Measurements from ENCODE around the gene DOCK1. TPM values are rescaled to one million over a fixed set of nuclear protein-coding genes. Genes with fewer than 3 reads are reported as not detected.

DOCK1 gene
- total RNA-seq, 1 experiment from 2014 or later = not detected

DNA sequence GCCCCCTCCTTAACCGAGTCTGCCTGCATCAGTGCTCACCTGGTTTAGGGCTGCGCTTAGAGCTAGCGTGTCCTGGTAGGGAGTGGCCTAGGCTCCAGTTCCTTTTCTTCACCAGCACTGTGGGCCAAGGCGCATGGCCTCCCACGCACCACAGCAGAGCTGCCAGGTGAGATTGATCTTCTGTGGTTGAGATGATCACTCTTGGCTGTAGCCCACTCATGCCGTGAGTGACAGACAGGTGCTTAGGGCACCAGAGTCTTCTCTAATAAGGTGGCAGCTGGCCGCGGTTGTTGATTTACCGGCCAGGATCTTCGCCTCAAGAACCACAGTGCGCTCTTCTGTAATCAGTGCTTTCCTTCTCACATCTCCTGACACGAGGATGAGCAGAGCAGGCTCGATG lies 448.3 kb downstream of the DOCK1 start:
- Histone ChIP-seq H3K9me2 (replicated peaks; ENCODE audit: insufficient read depth, low read length) (no peaks in the 10 kb centered on the region), H3K27me3 (ENCODE audit: low read length) (no peaks in the 10 kb centered on the region), H3K27ac (ENCODE audit: low read length) (no peak overlapping the region), H3K4me2 (ENCODE audit: low read depth, low read length, poor library complexity, severe bottlenecking) (no peak overlapping the region), H3K4me1 (ENCODE audit: low read length) (no peaks in the 10 kb centered on the region), H4K20me1 (ENCODE audit: insufficient read depth, low read depth, low read length) (no peaks in the 10 kb centered on the region), H3K4me3 (ENCODE audit: low read length) (no peak overlapping the region), H3K9me3 (ENCODE audit: low read length) (no peaks in the 10 kb centered on the region), H2AFZ (ENCODE audit: low read length) (no peak overlapping the region), H3K9ac (ENCODE audit: low read length) (no peak overlapping the region), H3K36me3 (ENCODE audit: insufficient read depth, low read length) (no peaks in the 10 kb centered on the region), H3K79me2 (ENCODE audit: low read length) (no peaks in the 10 kb centered on the region)
- no peak for DNase-seq

DNA sequence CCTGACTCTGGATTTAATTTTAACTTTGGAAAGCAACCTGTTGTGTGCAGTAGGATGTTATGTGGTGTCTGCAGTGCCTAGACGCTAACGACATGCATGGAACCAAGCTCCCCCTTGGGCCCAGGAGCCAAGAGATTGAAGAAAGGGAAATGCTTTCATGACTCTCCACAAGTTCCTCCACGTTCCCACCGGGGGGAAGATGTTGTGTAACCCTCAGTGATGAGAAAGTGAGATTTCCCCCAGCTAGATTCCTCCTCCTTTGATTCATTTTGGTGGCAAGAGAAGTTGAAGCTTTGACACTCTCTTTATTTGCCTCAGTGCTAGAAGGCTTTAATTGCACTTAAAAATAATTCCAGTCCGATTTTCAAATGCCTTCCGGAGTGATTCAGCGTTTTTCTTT lies 449.0 kb downstream of the DOCK1 start:
- H3K9me2 ChIP-seq (replicated peaks; ENCODE audit: insufficient read depth, low read length) = no peaks in the 10 kb centered on the region
- no peaks in the 10 kb centered on the region for H3K79me2 ChIP-seq (ENCODE audit: low read length)
- H3K27me3 ChIP-seq (ENCODE audit: low read length) = no peaks in the 10 kb centered on the region
- H3K9ac ChIP-seq (ENCODE audit: low read length) = no peak overlapping the region
- DNase-seq = no peak
- no peaks in the 10 kb centered on the region for H4K20me1 ChIP-seq (ENCODE audit: insufficient read depth, low read depth, low read length)
- no peaks in the 10 kb centered on the region for H3K4me1 ChIP-seq (ENCODE audit: low read length)
- H3K4me3 ChIP-seq (ENCODE audit: low read length) = no peak overlapping the region
- no peak overlapping the region for H2AFZ ChIP-seq (ENCODE audit: low read length)
- no peaks in the 10 kb centered on the region for H3K36me3 ChIP-seq (ENCODE audit: insufficient read depth, low read length)
- no peak overlapping the region for H3K4me2 ChIP-seq (ENCODE audit: low read depth, low read length, poor library complexity, severe bottlenecking)
- H3K27ac ChIP-seq (ENCODE audit: low read length) = no peak overlapping the region
- no peaks in the 10 kb centered on the region for H3K9me3 ChIP-seq (ENCODE audit: low read length)

DNA sequence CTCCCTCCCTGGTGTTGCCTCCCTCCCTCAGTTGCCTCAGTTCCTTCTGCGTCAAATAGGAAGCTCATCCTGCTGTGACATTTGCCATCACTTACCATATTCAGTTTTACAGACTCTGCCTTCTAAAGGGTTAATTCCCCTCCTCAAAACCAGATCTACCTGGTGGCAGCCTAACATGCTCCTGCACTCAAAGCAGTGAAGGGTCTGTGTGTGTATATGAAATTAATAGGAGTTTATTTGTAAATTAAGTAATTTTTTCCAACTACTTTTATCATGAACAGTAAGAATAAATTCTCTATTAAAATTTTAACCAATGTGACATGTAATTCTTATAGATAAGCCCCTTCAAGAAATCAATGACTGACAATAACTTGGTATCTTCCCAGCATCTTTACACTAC lies 449.8 kb downstream of the DOCK1 start:
- H4K20me1 ChIP-seq (ENCODE audit: insufficient read depth, low read depth, low read length) = no peaks in the 10 kb centered on the region
- H3K4me1 ChIP-seq (ENCODE audit: low read length) = no peaks in the 10 kb centered on the region
- no peaks in the 10 kb centered on the region for H3K9me2 ChIP-seq (replicated peaks; ENCODE audit: insufficient read depth, low read length)
- no peak overlapping the region for H3K9ac ChIP-seq (ENCODE audit: low read length)
- H3K9me3 ChIP-seq (ENCODE audit: low read length) = no peaks in the 10 kb centered on the region
- H2AFZ ChIP-seq (ENCODE audit: low read length) = no peak overlapping the region
- no peak overlapping the region for H3K4me2 ChIP-seq (ENCODE audit: low read depth, low read length, poor library complexity, severe bottlenecking)
- H3K27ac ChIP-seq (ENCODE audit: low read length) = no peak overlapping the region
- DNase-seq = peak; percentile 41
- H3K27me3 ChIP-seq (ENCODE audit: low read length) = no peaks in the 10 kb centered on the region
- H3K4me3 ChIP-seq (ENCODE audit: low read length) = no peak overlapping the region
- H3K36me3 ChIP-seq (ENCODE audit: insufficient read depth, low read length) = no peaks in the 10 kb centered on the region
- no peaks in the 10 kb centered on the region for H3K79me2 ChIP-seq (ENCODE audit: low read length)

DNA sequence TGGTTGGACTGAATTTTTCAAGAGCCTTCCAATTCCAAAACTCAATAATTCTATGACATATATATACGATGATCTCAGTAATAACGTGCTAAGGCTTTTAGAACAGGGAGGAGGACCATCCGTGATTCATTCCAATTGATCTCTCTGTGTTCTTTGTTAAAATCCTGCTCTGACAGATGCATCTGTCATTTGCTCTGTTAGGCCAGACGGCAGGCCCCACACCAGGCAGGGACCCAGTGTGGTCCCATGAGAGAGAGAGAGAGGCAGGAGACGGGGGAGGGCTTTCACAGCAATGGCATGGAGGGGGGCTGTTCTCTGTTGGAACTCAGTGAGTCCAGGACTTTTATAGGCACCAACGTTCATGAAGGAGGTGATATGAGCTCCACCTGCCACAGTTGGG lies 451.1 kb downstream of the DOCK1 start:
- no peak overlapping the region for H3K9ac ChIP-seq (ENCODE audit: low read length)
- H4K20me1 ChIP-seq (ENCODE audit: insufficient read depth, low read depth, low read length) = no peaks in the 10 kb centered on the region
- no peak overlapping the region for H2AFZ ChIP-seq (ENCODE audit: low read length)
- no peaks in the 10 kb centered on the region for H3K36me3 ChIP-seq (ENCODE audit: insufficient read depth, low read length)
- no peaks in the 10 kb centered on the region for H3K9me3 ChIP-seq (ENCODE audit: low read length)
- no peak overlapping the region for H3K27ac ChIP-seq (ENCODE audit: low read length)
- H3K4me3 ChIP-seq (ENCODE audit: low read length) = no peak overlapping the region
- no peaks in the 10 kb centered on the region for H3K79me2 ChIP-seq (ENCODE audit: low read length)
- no peak for DNase-seq
- H3K27me3 ChIP-seq (ENCODE audit: low read length) = no peaks in the 10 kb centered on the region
- H3K9me2 ChIP-seq (replicated peaks; ENCODE audit: insufficient read depth, low read length) = no peaks in the 10 kb centered on the region
- H3K4me2 ChIP-seq (ENCODE audit: low read depth, low read length, poor library complexity, severe bottlenecking) = no peak overlapping the region
- no peaks in the 10 kb centered on the region for H3K4me1 ChIP-seq (ENCODE audit: low read length)

DNA sequence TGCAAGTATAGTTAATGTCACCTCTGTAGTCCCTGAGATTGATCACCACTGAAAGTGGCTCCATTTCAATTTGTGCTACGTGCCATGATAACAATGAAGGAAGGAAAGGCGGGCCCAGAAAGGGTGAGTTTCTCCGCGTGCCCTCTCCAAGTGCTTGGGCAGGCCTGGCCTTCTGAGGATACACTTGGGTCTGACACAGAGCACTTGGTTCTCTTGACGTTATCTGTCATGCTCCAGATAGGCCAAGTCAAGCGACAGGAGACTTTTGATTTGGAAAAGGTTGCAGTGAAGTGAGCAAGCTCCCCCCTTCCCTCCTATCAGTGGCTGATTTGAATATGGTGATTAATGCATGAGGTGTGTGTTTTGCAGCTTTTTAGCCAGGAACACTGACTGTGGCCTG lies 452.0 kb downstream of the DOCK1 start:
- Histone ChIP-seq H3K79me2 (ENCODE audit: low read length) (no peaks in the 10 kb centered on the region), H3K4me3 (ENCODE audit: low read length) (no peak overlapping the region), H4K20me1 (ENCODE audit: insufficient read depth, low read depth, low read length) (no peaks in the 10 kb centered on the region)

DNA sequence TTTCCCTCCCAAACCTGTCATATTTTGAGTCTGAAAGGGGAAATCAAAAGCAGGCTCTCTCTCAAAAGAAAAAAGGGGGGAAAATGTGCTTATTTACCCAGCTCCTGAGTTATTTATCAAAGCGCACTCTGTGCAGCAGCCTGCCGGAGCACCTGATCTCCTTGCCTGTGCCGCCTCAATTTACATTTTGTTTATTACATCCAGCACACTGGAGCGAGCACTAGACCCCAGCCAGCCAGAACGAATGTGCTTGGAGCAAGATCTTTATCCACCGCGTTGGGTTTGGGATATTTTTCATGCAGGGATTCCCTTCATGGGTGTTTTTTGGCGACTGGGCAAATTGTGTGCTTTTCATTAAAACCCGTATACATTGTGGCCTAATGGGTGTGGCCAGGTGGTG lies 453.1 kb downstream of the DOCK1 start:
- Histone ChIP-seq H3K79me2 (ENCODE audit: low read length) (no peaks in the 10 kb centered on the region), H3K27ac (ENCODE audit: low read length) (no peak overlapping the region), H3K9ac (ENCODE audit: low read length) (no peak overlapping the region), H3K4me2 (ENCODE audit: low read depth, low read length, poor library complexity, severe bottlenecking) (no peak overlapping the region), H3K4me3 (ENCODE audit: low read length) (no peak overlapping the region), H4K20me1 (ENCODE audit: insufficient read depth, low read depth, low read length) (no peaks in the 10 kb centered on the region), H3K36me3 (ENCODE audit: insufficient read depth, low read length) (no peaks in the 10 kb centered on the region), H3K4me1 (ENCODE audit: low read length) (no peaks in the 10 kb centered on the region), H3K9me3 (ENCODE audit: low read length) (no peaks in the 10 kb centered on the region), H2AFZ (ENCODE audit: low read length) (no peak overlapping the region), H3K9me2 (replicated peaks; ENCODE audit: insufficient read depth, low read length) (no peaks in the 10 kb centered on the region), H3K27me3 (ENCODE audit: low read length) (no peaks in the 10 kb centered on the region)
- no peak for DNase-seq

More for the DNA sequence above, 452.0 kb downstream of the DOCK1 start:
- no peaks in the 10 kb centered on the region for H3K9me2 ChIP-seq (replicated peaks; ENCODE audit: insufficient read depth, low read length)
- H3K9ac ChIP-seq (ENCODE audit: low read length) = no peak overlapping the region
- H3K27ac ChIP-seq (ENCODE audit: low read length) = no peak overlapping the region
- H3K36me3 ChIP-seq (ENCODE audit: insufficient read depth, low read length) = no peaks in the 10 kb centered on the region
- no peak overlapping the region for H2AFZ ChIP-seq (ENCODE audit: low read length)
- DNase-seq = no peak
- H3K4me1 ChIP-seq (ENCODE audit: low read length) = no peaks in the 10 kb centered on the region
- H3K4me2 ChIP-seq (ENCODE audit: low read depth, low read length, poor library complexity, severe bottlenecking) = no peak overlapping the region
- no peaks in the 10 kb centered on the region for H3K27me3 ChIP-seq (ENCODE audit: low read length)
- no peaks in the 10 kb centered on the region for H3K9me3 ChIP-seq (ENCODE audit: low read length)

DNA sequence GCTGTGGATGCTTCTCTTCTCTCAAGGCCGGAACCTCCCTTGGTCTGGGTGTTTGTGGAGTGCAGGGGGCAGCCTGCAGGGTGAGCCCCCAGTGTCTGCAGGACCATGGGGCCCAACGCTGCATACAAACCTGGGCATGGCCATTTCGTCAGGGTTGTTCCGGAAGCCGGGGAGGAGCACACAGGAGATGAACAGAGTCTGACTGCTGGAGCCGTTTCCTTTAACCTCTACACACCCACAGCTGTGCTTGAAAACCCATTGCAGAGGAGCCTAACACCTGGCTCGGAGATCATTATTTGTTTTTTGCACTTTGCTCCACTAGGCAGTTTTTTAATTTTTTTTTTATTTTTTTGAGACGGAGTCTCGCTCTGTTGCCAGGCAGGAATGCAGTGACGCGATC lies 458.8 kb downstream of the DOCK1 start:
- no peak for DNase-seq
- Histone ChIP-seq H3K27ac (ENCODE audit: low read length) (no peak overlapping the region), H3K4me1 (ENCODE audit: low read length) (no peaks in the 10 kb centered on the region), H3K4me2 (ENCODE audit: low read depth, low read length, poor library complexity, severe bottlenecking) (no peak overlapping the region), H3K27me3 (ENCODE audit: low read length) (no peaks in the 10 kb centered on the region), H3K4me3 (ENCODE audit: low read length) (no peak overlapping the region), H3K9me3 (ENCODE audit: low read length) (no peaks in the 10 kb centered on the region), H2AFZ (ENCODE audit: low read length) (no peak overlapping the region), H3K36me3 (ENCODE audit: insufficient read depth, low read length) (no peaks in the 10 kb centered on the region), H3K9ac (ENCODE audit: low read length) (no peak overlapping the region), H3K79me2 (ENCODE audit: low read length) (no peaks in the 10 kb centered on the region), H3K9me2 (replicated peaks; ENCODE audit: insufficient read depth, low read length) (no peaks in the 10 kb centered on the region), H4K20me1 (ENCODE audit: insufficient read depth, low read depth, low read length) (no peaks in the 10 kb centered on the region)

DNA sequence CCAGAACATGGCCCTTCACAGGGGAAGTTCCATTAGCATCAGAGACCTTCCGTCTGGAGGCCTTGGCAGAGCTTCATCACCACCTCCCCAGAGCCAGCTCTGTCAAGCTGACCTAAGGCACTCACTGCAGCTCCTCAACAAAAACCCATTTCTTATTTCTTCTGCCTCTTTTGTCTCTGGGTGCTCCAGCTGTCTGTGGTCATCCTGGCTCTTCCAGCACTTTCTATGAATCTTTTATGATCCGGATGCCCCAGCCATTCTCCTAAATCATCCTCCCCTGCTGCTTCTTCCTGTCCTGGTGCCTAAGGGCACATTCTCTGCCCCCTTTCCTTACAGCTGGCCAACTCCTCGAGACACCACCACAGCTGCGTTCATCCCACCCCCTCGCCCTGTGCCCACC lies 462.9 kb downstream of the DOCK1 start:
- no peaks in the 10 kb centered on the region for H3K9me3 ChIP-seq (ENCODE audit: low read length)
- no peaks in the 10 kb centered on the region for H3K4me1 ChIP-seq (ENCODE audit: low read length)
- no peaks in the 10 kb centered on the region for H3K79me2 ChIP-seq (ENCODE audit: low read length)
- H2AFZ ChIP-seq (ENCODE audit: low read length) = no peak overlapping the region
- no peaks in the 10 kb centered on the region for H3K27me3 ChIP-seq (ENCODE audit: low read length)
- H3K9me2 ChIP-seq (replicated peaks; ENCODE audit: insufficient read depth, low read length) = no peaks in the 10 kb centered on the region
- no peak overlapping the region for H3K9ac ChIP-seq (ENCODE audit: low read length)
- no peak for DNase-seq
- H3K27ac ChIP-seq (ENCODE audit: low read length) = no peak overlapping the region
- no peak overlapping the region for H3K4me3 ChIP-seq (ENCODE audit: low read length)
- no peak overlapping the region for H3K4me2 ChIP-seq (ENCODE audit: low read depth, low read length, poor library complexity, severe bottlenecking)
- H4K20me1 ChIP-seq (ENCODE audit: insufficient read depth, low read depth, low read length) = no peaks in the 10 kb centered on the region
- H3K36me3 ChIP-seq (ENCODE audit: insufficient read depth, low read length) = no peaks in the 10 kb centered on the region

DNA sequence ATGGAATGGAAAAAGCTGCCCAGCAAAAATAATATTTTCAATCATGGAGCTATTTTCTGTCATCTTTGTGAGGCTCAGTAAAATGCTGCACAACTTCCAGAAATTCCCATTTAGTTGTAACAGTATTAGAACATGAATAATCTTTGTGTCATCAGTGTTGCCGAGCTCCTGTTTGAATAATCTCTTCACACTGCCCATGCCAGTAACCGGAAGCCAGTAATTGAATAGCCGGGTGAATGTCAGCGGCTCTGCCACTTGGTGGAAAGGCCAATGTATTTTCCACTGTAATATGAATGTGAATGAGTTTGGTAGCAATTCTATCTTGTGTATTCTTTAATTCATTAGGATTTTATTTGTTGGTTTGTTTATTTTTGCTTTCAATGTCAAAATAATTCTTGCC lies 463.7 kb downstream of the DOCK1 start:
- H3K27ac ChIP-seq (ENCODE audit: low read length) = no peak overlapping the region
- no peaks in the 10 kb centered on the region for H3K9me3 ChIP-seq (ENCODE audit: low read length)
- no peak for DNase-seq
- H3K9ac ChIP-seq (ENCODE audit: low read length) = no peak overlapping the region
- H3K4me1 ChIP-seq (ENCODE audit: low read length) = no peaks in the 10 kb centered on the region
- H3K36me3 ChIP-seq (ENCODE audit: insufficient read depth, low read length) = no peaks in the 10 kb centered on the region
- no peaks in the 10 kb centered on the region for H3K9me2 ChIP-seq (replicated peaks; ENCODE audit: insufficient read depth, low read length)
- no peak overlapping the region for H2AFZ ChIP-seq (ENCODE audit: low read length)
- H4K20me1 ChIP-seq (ENCODE audit: insufficient read depth, low read depth, low read length) = no peaks in the 10 kb centered on the region
- no peak overlapping the region for H3K4me2 ChIP-seq (ENCODE audit: low read depth, low read length, poor library complexity, severe bottlenecking)
- H3K4me3 ChIP-seq (ENCODE audit: low read length) = no peak overlapping the region
- H3K79me2 ChIP-seq (ENCODE audit: low read length) = no peaks in the 10 kb centered on the region
- no peaks in the 10 kb centered on the region for H3K27me3 ChIP-seq (ENCODE audit: low read length)

Measured in Karpas-422 (cell line).